OCI-LY1 (cell line): ENCODE measurements around the gene GRIK2.

Experiments used
- EZH2 ChIP-seq: fragments of 200-600 bp; sonication (generic), shearing (Covaris generic); IDR thresholded peaks from 2 replicates; pipeline ENCODE4 v1.8.0; 2017; ENCODE audit warnings: borderline replicate concordance, mixed run types, mild to moderate bottlenecking, antibody characterized with exemption, low read length, moderate library complexity, mixed read lengths
- TF ChIP-seq, protein P1 (sequence below): fragments of 200-600 bp; sonication (generic), shearing (Covaris generic); IDR thresholded peaks from 2 replicates; pipeline ENCODE4 v1.5.1; 2017; ENCODE audit warnings: mild to moderate bottlenecking, antibody characterized with exemption, low read length, moderate library complexity, mixed read lengths

DNA sequence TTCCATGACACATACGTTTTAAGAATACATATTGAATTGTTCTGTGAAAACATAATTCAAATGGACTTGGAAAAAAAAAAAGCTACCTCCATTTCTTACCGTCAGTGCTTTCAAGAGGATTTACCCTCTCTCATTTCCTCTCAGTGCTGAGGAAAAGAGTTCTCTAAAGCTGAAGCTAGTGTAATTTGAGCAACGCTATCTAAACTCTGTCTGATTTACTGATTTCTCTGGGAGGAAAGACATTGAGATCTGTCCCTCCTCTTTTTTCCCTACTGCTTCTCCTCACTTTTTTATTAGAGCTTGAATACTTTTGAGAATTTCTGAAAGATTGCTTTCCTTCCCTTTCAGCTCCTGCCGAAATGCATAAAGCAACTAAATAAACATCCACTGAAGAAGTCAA lies 41.2 kb upstream of the GRIK2 start:
- TF ChIP-seq, protein P1, sequence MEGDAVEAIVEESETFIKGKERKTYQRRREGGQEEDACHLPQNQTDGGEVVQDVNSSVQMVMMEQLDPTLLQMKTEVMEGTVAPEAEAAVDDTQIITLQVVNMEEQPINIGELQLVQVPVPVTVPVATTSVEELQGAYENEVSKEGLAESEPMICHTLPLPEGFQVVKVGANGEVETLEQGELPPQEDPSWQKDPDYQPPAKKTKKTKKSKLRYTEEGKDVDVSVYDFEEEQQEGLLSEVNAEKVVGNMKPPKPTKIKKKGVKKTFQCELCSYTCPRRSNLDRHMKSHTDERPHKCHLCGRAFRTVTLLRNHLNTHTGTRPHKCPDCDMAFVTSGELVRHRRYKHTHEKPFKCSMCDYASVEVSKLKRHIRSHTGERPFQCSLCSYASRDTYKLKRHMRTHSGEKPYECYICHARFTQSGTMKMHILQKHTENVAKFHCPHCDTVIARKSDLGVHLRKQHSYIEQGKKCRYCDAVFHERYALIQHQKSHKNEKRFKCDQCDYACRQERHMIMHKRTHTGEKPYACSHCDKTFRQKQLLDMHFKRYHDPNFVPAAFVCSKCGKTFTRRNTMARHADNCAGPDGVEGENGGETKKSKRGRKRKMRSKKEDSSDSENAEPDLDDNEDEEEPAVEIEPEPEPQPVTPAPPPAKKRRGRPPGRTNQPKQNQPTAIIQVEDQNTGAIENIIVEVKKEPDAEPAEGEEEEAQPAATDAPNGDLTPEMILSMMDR = no peak
- TF ChIP-seq EZH2 = no peak
